ENCODE results near the gene HSD3B2. TPM values are rescaled to one million over a fixed set of nuclear protein-coding genes. Genes with fewer than 3 reads are reported as not detected.
"Not testable (repeated sequence)": the region's sequence is repeated elsewhere in the genome, so short reads cannot be mapped to it uniquely, and the experiment has no call there.

The HSD3B2 gene
- total and polyA plus RNA-seq, 2 of the 13 experiments (the other 11 are each of a cell fraction or from before 2014, with no cell fraction given), result 0.20 TPM; not detected in 1

GRCh38 chr1:119376594-119376993, 38.4 kb upstream of the HSD3B2 start (continued):
- TF ChIP-seq FOSL1 (CRISPR knock-in tag; IDR thresholded peaks at IDR 0.05; ENCODE audit: borderline replicate concordance) (no peak), ZNF160 (CRISPR knock-in tag; IDR thresholded peaks at IDR 0.05) (no peak), ZBTB40 (IDR thresholded peaks at IDR 0.05) (no peak), ZBTB40 (CRISPR knock-in tag; IDR thresholded peaks at IDR 0.05) (no peak)

GRCh38 chr1:119377594-119377993, 37.4 kb upstream of the HSD3B2 start:
- H3K27me3 ChIP-seq (ENCODE audit: control insufficient read depth in 1 of 2, insufficient read depth in 2 of 2, low read length in 2 of 2); intact Hi-C loops (cut with micrococcal nuclease; ENCODE audit: unreplicated experiment); H3K36me3 ChIP-seq (replicated peaks in 1 of 2; ENCODE audit: control insufficient read depth in 1 of 2, insufficient read depth in 2 of 2, low read length in 2 of 2); FAIRE-seq; ATAC-seq; H3K4me2 ChIP-seq (ENCODE audit: low read depth, low read length); DNase-seq (ENCODE audit: low spot score); H3K4me3 ChIP-seq (replicated peaks in 1 of 3; ENCODE audit: insufficient read depth in 1 of 3, low read depth in 2 of 3, low read length in 3 of 3); H3K9ac ChIP-seq (ENCODE audit: insufficient read depth, low read depth, low read length); H3K9me3 ChIP-seq (ENCODE audit: low read length); H2AFZ ChIP-seq (ENCODE audit: low read length); CTCF ChIA-PET (ENCODE audit: low intra/inter-chr PET ratio, low total read pairs); H4K20me1 ChIP-seq (ENCODE audit: insufficient read depth, low read length); in situ Hi-C loops (cut with HindIII; ENCODE audit: extremely low pct_ligation_motif_present, low pct_unique_long_range_greater_than_20kb); H3K27ac ChIP-seq (ENCODE audit: extremely low read length, insufficient read depth, low read length); POLR2A ChIA-PET; BruUV-seq (replicated peaks); H3K79me2 ChIP-seq (ENCODE audit: insufficient read depth, low read length): not testable (repeated sequence)
- H3K4me1 ChIP-seq (ENCODE audit: insufficient read depth, low read length), result peaks cover 30% of the 10 kb centered on the region
- WGBS (ENCODE audit: low lambda C conversion rate), result 8% methylated on average over 2 of the region's 2 CpGs

All from HepG2 (cell line).